CD4-positive, alpha-beta T cell (primary cell): ENCODE measurements around the gene PDK2. TPM values are rescaled to one million over a fixed set of nuclear protein-coding genes. Genes with fewer than 3 reads are reported as not detected.

ENCODE experiments used
- ATAC-seq: fragments of 200-7000 bp; cut with Tn5 transposase; one replicate; pipeline ENCODE4 v1.10.0; 2022; ENCODE audit warnings: mild to moderate bottlenecking; ENCODE audit not compliant: poor library complexity
- CTCF ChIA-PET: fragments of 350-600 bp; sonication (Branson Sonifier 250); formaldehyde crosslinking; loops from one replicate; lab custom pipeline; 2021; ENCODE audit warnings: antibody characterized with exemption, inconsistent platforms; lab: Charles Lee
- POLR2A ChIA-PET: fragments of 350-600 bp; sonication (Branson Sonifier 250); formaldehyde crosslinking; loops from one replicate; lab custom pipeline; 2021; ENCODE audit warnings: antibody characterized with exemption, inconsistent platforms; lab: Charles Lee
- DNase-seq, 14 experiments: peaks; one replicate each; pipeline ENCODE4 v3.0.0-alpha.2; 2013 to 2020; ENCODE audit warnings: mixed read lengths in 2 of 14
- H3K27ac ChIP-seq, 2 donors: one replicate each; pipeline versions ENCODE4 v1.5.1 to v1.7.0; 2013; ENCODE audit warnings: low read length in 2 of 2, low read depth in 1 of 2, mild to moderate bottlenecking in 1 of 2
- H3K27me3 ChIP-seq, 2 experiments: 1 replicate in 1 of 2; 2 replicates in 1 of 2; pipeline versions ENCODE4 v1.6.1 to v1.7.0; 2013; ENCODE audit warnings: low read length in 2 of 2, control low read depth in 1 of 2, mild to moderate bottlenecking in 1 of 2, moderate library complexity in 1 of 2; ENCODE audit not compliant: insufficient read depth in 2 of 2, control insufficient read depth in 1 of 2
- H3K36me3 ChIP-seq: one replicate; pipeline ENCODE4 v1.6.1; 2013; ENCODE audit warnings: low read length, control low read depth; ENCODE audit not compliant: insufficient read depth
- H3K4me1 ChIP-seq: one replicate; pipeline ENCODE4 v1.6.1; 2013; ENCODE audit warnings: low read length, control low read depth; ENCODE audit not compliant: insufficient read depth
- H3K4me3 ChIP-seq: one replicate; pipeline ENCODE4 v1.5.1; 2013; ENCODE audit warnings: mild to moderate bottlenecking, low read length, moderate library complexity
- H3K9me3 ChIP-seq, 2 experiments: 1 replicate in 1 of 2; 2 replicates in 1 of 2; pipeline versions ENCODE4 v1.6.1 to v1.7.0; 2013; ENCODE audit warnings: low read length in 2 of 2, mild to moderate bottlenecking in 2 of 2, control low read depth in 1 of 2, moderate library complexity in 1 of 2; ENCODE audit not compliant: control insufficient read depth in 1 of 2, insufficient read depth in 1 of 2
- H3K27ac Mint-ChIP-seq: one replicate; pipeline ENCODE4 v1.8.0; 2020; ENCODE audit warnings: mixed read lengths
- H3K27me3 Mint-ChIP-seq: one replicate; pipeline ENCODE4 v1.8.0; 2021; ENCODE audit warnings: mixed read lengths
- H3K36me3 Mint-ChIP-seq: one replicate; pipeline ENCODE4 v1.8.0; 2021; ENCODE audit warnings: low read depth, mixed read lengths
- H3K4me1 Mint-ChIP-seq: one replicate; pipeline ENCODE4 v1.8.0; 2021; ENCODE audit warnings: low read depth, mixed read lengths
- H3K4me3 Mint-ChIP-seq: one replicate; pipeline ENCODE4 v1.8.0; 2020; ENCODE audit warnings: mild to moderate bottlenecking, mixed read lengths
- H3K9me3 Mint-ChIP-seq: one replicate; pipeline ENCODE4 v1.8.0; 2020; ENCODE audit warnings: mixed read lengths
- intact Hi-C, 2 experiments: fragments of 100-400 bp; cut with DNase I in 1 of 2; cut with micrococcal nuclease in 1 of 2; formaldehyde crosslinking; loops; one replicate each; pipeline versions ENCODE4 v1.15.1 to v1.9.0; 2023 to 2025; cut with DNase I, micrococcal nuclease
- total RNA-seq, 174 experiments: library from RNA in 2 of 174; stranded (reverse) in 2 of 174; gene quantifications; one replicate each; pipeline ENCODE4 v1.2.3 and lab custom pipeline; 2021 to 2026
- TF ChIP-seq, protein P1 (sequence below): fragments of 200-600 bp; IDR thresholded peaks from one replicate; pipeline ENCODE4 v1.8.0; 2022; ENCODE audit warnings: antibody characterized with exemption, mild to moderate bottlenecking

Gene PDK2
- total RNA-seq, 2 experiments from 2014 or later, result 8.7 to 10.1 TPM

DNA sequence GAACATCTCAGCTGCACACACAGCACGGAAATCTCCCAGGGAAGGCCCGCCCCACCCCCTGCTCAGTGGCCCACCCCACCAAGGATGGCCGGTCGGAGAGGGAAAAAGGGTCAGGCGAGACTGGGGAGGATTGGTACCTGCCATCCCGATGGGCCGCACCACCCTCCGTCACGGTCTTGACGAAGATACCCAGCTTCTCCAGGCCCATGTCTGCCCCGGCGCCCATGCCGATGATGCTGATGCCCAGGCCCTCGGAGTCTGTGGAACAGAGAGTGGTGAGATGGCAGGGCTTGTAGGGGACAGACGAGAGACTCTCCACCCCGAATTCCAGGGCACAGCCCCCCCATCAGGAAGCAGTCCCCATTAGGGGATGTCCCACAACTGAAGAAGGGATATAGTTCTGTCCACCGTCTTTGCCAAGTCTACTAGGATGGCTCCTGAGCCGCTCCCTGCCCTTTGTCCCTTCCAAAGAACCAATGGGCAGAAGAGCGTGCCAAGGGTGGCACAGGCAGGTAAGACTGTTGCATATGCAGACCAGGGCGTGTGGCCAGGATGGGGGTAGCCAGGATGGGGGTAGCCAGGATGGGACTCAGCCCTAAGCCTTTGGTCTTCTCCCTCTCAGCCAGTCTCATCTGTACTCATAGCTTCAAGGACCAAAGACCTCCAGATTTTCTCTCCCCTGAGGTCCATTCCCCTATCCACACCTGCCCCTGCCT is 48.5 kb downstream of the PDK2 start:
- no peaks in the 10 kb centered on the region for H3K27me3 ChIP-seq
- no peak overlapping the region for H3K4me3 ChIP-seq
- peaks cover 0 to 3% of the 10 kb centered on the region in 2 experiments for H3K9me3 ChIP-seq
- intact Hi-C loops, result loop anchor here in 1 of 2 experiments (5.0 kb wide), 1 partner anchor 34 kb away; no protein-coding TSS in a partner anchor
- TF ChIP-seq, protein P1, sequence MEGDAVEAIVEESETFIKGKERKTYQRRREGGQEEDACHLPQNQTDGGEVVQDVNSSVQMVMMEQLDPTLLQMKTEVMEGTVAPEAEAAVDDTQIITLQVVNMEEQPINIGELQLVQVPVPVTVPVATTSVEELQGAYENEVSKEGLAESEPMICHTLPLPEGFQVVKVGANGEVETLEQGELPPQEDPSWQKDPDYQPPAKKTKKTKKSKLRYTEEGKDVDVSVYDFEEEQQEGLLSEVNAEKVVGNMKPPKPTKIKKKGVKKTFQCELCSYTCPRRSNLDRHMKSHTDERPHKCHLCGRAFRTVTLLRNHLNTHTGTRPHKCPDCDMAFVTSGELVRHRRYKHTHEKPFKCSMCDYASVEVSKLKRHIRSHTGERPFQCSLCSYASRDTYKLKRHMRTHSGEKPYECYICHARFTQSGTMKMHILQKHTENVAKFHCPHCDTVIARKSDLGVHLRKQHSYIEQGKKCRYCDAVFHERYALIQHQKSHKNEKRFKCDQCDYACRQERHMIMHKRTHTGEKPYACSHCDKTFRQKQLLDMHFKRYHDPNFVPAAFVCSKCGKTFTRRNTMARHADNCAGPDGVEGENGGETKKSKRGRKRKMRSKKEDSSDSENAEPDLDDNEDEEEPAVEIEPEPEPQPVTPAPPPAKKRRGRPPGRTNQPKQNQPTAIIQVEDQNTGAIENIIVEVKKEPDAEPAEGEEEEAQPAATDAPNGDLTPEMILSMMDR, result no peak
- ChIA-PET POLR2A (interaction anchor here (1.2 to 5.9 kb wide), 2 partner anchors 8 to 17 kb away, joined by 4 to 50 read pairs; partner anchors contain the start of gene PPP1R9B), CTCF (interaction anchor here (2.1 to 2.6 kb wide), 2 partner anchors 9 to 18 kb away, joined by 7 read pairs; no protein-coding TSS in a partner anchor)
- H3K36me3 ChIP-seq, result peaks cover 73% of the 10 kb centered on the region
- DNase-seq (no peak), ATAC-seq (no peak)
- peak overlapping the region in 1 of 2 donors; percentile 9 for H3K27ac ChIP-seq
- H3K4me1 ChIP-seq, result peaks cover 100% of the 10 kb centered on the region
- Mint-ChIP-seq H3K36me3 (peaks cover 90% of the 10 kb centered on the region), H3K9me3 (no peaks in the 10 kb centered on the region), H3K4me3 (peak overlapping the region; percentile 28), H3K27me3 (no peaks in the 10 kb centered on the region), H3K27ac (peak overlapping the region; percentile 85), H3K4me1 (peaks cover 88% of the 10 kb centered on the region)

DNA sequence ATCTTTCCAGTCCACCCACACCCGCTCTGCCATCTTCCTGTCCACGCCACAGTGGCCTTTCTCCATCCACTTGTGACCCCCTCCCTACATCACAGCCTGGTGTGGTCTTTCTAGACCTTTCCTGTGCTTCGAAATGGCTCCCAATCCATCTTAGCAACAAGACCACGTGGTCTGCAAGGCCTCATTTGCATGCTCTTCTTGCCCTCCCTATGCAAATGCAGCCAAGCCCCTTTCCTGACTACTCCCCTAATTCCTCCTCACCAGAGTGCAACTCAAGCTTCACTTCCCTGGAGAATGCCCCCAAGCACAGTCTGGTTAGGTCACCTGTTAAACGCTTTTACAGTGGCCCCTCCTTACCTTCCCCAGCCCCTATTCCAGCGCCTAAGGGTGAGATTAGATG is 49.2 kb downstream of the PDK2 start:
- intact Hi-C loops, result loop anchor here in 1 of 2 experiments (5.0 kb wide), 1 partner anchor 33 kb away; no protein-coding TSS in a partner anchor
- ChIA-PET CTCF (no interaction called here), POLR2A (no interaction called here)
- Mint-ChIP-seq H3K4me3 (peak overlapping the region; percentile 22), H3K27ac (peak overlapping the region; percentile 85), H3K27me3 (no peaks in the 10 kb centered on the region), H3K36me3 (peaks cover 84% of the 10 kb centered on the region), H3K9me3 (no peaks in the 10 kb centered on the region), H3K4me1 (peaks cover 88% of the 10 kb centered on the region)
- no peaks in the 10 kb centered on the region for H3K27me3 ChIP-seq
- DNase-seq, result no peak
- peaks cover 0 to 3% of the 10 kb centered on the region in 2 experiments for H3K9me3 ChIP-seq
- TF ChIP-seq, protein P1, result no peak
- H3K36me3 ChIP-seq, result peaks cover 66% of the 10 kb centered on the region
- no peak overlapping the region for H3K4me3 ChIP-seq
- H3K4me1 ChIP-seq, result peaks cover 97% of the 10 kb centered on the region
- no peak for ATAC-seq
- no peak overlapping the region for H3K27ac ChIP-seq

DNA sequence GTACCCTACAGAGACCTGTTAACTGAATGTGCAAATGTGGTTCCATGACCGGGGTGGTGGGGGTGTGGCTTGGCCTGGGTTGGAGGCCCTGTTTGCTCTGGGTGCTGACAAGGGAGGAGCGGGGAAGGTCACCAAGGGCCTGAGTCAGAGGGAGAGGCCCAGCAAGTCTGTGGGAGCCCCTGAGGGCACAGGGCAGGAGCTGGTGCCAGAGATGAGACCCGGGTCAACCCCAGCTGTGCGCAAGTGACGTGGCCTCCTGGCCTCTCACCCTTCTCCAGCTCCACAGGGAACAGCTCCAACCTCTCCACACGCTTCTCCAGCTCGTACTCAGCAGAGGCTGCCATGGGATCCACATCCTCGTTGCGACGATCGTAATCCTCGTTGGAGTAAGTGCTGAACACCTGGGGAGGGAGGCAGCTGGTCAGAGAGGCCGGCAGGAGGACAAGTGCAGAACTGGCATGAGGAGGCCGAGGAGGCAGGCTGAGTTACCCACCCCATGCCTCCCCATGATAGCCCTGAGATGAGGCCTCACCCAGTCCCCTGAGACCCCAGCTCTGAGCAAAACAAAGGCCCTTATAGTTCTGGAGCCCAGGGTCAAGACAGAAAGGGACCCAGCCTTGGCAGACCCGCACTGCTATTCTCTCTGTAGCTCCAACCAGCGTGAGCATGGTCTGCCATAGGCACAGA is 49.8 kb downstream of the PDK2 start:
- intact Hi-C loops, result loop anchor here in 1 of 2 experiments (5.0 kb wide), 1 partner anchor 32 kb away; no protein-coding TSS in a partner anchor
- POLR2A ChIA-PET, result no interaction called here
- H3K9me3 Mint-ChIP-seq, result no peaks in the 10 kb centered on the region

More for the DNA sequence above, 49.8 kb downstream of the PDK2 start:
- H3K27ac ChIP-seq, result peak overlapping the region in 1 of 2 donors; percentile 44
- CTCF ChIA-PET, result interaction anchor here (1.6 to 2.3 kb wide), 2 partner anchors 16 to 17 kb away, joined by 4 to 5 read pairs; no protein-coding TSS in a partner anchor
- no peaks in the 10 kb centered on the region for H3K27me3 Mint-ChIP-seq
- TF ChIP-seq, protein P1, result no peak
- peaks cover 61% of the 10 kb centered on the region for H3K36me3 ChIP-seq
- H3K4me1 Mint-ChIP-seq, result peaks cover 83% of the 10 kb centered on the region
- H3K4me1 ChIP-seq, result peaks cover 93% of the 10 kb centered on the region
- peaks cover 0 to 3% of the 10 kb centered on the region in 2 experiments for H3K9me3 ChIP-seq
- ATAC-seq (no peak), DNase-seq (no peak)
- H3K27ac Mint-ChIP-seq, result peak overlapping the region; percentile 85
- H3K4me3 Mint-ChIP-seq, result peak overlapping the region; percentile 80
- H3K27me3 ChIP-seq, result no peaks in the 10 kb centered on the region
- H3K4me3 ChIP-seq, result no peak overlapping the region
- H3K36me3 Mint-ChIP-seq, result peaks cover 77% of the 10 kb centered on the region
